HG02798 (cell line): ENCODE data around the gene UBAP1L.

ENCODE experiments used
- ATAC-seq: cut with Tn5 transposase; IDR thresholded peaks from one replicate; pipeline ENCODE4 v1.9.1; 2021; ENCODE audit warnings: mild to moderate bottlenecking; ENCODE audit not compliant: unreplicated experiment, poor library complexity

Gene UBAP1L

GRCh38 chr15:65068403-65068788 lies 46.6 kb downstream of the UBAP1L start:
- no peak for ATAC-seq

GRCh38 chr15:65067645-65068402 lies 47.2 kb downstream of the UBAP1L start, which contains the start of gene RASL12:
RASL12 (minus strand) TSS chr15:65067991; CDS start chr15:65067835, 156 bp downstream.
- no peak for ATAC-seq

- no peak for ATAC-seq
These were observed 47.7 kb downstream of the UBAP1L start for GRCh38 chr15:65067317-65067644.

- no peak for ATAC-seq
These were observed 48.2 kb downstream of the UBAP1L start for GRCh38 chr15:65066635-65067316.

- ATAC-seq, result no peak
These were observed 48.9 kb downstream of the UBAP1L start for GRCh38 chr15:65066001-65066634.

GRCh38 chr15:65062726-65063125 lies 52.3 kb downstream of the UBAP1L start:
- no peak for ATAC-seq

- no peak for ATAC-seq
These were observed 52.9 kb downstream of the UBAP1L start for GRCh38 chr15:65062061-65062460.

- no peak for ATAC-seq
These were observed 54.2 kb downstream of the UBAP1L start for GRCh38 chr15:65060641-65061397.

- ATAC-seq, result no peak
These were observed 54.9 kb downstream of the UBAP1L start for GRCh38 chr15:65059931-65060596.

- ATAC-seq, result no peak
These were observed 55.6 kb downstream of the UBAP1L start for GRCh38 chr15:65059369-65059750.

GRCh38 chr15:65058394-65059368 lies 56.3 kb downstream of the UBAP1L start:
- ATAC-seq, result no peak

GRCh38 chr15:65057549-65057940 lies 57.5 kb downstream of the UBAP1L start:
- no peak for ATAC-seq

GRCh38 chr15:65056868-65057548 lies 58.0 kb downstream of the UBAP1L start:
- ATAC-seq, result no peak

GRCh38 chr15:65056106-65056505 lies 58.9 kb downstream of the UBAP1L start:
- no peak for ATAC-seq

GRCh38 chr15:65055201-65055870 lies 59.7 kb downstream of the UBAP1L start:
- ATAC-seq, result no peak

GRCh38 chr15:65054333-65055200 lies 60.4 kb downstream of the UBAP1L start:
- peak; percentile 61 for ATAC-seq

GRCh38 chr15:65052956-65053355 lies 62.0 kb downstream of the UBAP1L start:
- no peak for ATAC-seq
